Heart right ventricle (tissue), 16 donors: ENCODE data around the gene STRA6. TPM values are rescaled to one million over a fixed set of nuclear protein-coding genes. Genes with fewer than 3 reads are reported as not detected.

ENCODE experiments used
- ATAC-seq, 8 donors: fragments of 200-7000 bp; cut with Tn5 transposase; one replicate each; pipeline ENCODE4 v1.9.1; 2020; ENCODE audit warnings: mild to moderate bottlenecking in 8 of 8, moderate library complexity in 8 of 8, moderate number of reproducible peaks in 1 of 8
- DNase-seq, 2 donors: peaks; one replicate each; pipeline ENCODE4 v3.0.0-alpha.2; 2020
- H3K27ac ChIP-seq, 10 donors: fragments of 200-600 bp; sonication (generic) in 2 of 10; one replicate each; pipeline versions ENCODE4 v1.5.0 to v1.8.0; 2020 to 2022; ENCODE audit warnings: mild to moderate bottlenecking in 3 of 10
- H3K27me3 ChIP-seq, 7 donors: fragments of 200-600 bp; one replicate each; pipeline ENCODE4 v1.8.0; 2021 to 2022; ENCODE audit warnings: mild to moderate bottlenecking in 2 of 7
- H3K36me3 ChIP-seq, 9 donors: fragments of 200-600 bp; sonication (generic) in 1 of 9; one replicate each; pipeline versions ENCODE4 v1.5.0 to v1.8.0; 2020 to 2022; ENCODE audit warnings: mild to moderate bottlenecking in 2 of 9
- H3K4me1 ChIP-seq, 9 donors: fragments of 200-600 bp; sonication (generic) in 1 of 9; one replicate each; pipeline versions ENCODE4 v1.5.0 to v1.8.0; 2020 to 2022; ENCODE audit warnings: mild to moderate bottlenecking in 4 of 9
- H3K4me3 ChIP-seq, 10 donors: fragments of 200-600 bp; sonication (generic) in 2 of 10; one replicate each; pipeline versions ENCODE4 v1.5.0 to v1.8.0; 2020 to 2022; ENCODE audit warnings: mild to moderate bottlenecking in 7 of 10, moderate library complexity in 2 of 10
- H3K9me3 ChIP-seq, 11 donors: fragments of 200-600 bp in 10 of 11; sonication (generic) in 2 of 11; one replicate each; pipeline versions ENCODE4 v1.5.0 to v1.8.0; 2013 to 2022; ENCODE audit warnings: mild to moderate bottlenecking in 2 of 11, control low read depth in 1 of 11, moderate library complexity in 1 of 11
- WGBS, 2 donors: extraction: QIAGEN DNeasy Blood & Tissue Kit; methylation state at CpG; one replicate each; pipeline ENCODE4 v1.1.7; 2013; ENCODE audit warnings: inconsistent platforms in 1 of 2; 5-methylcytosine and 5-hydroxymethylcytosine counted together
- intact Hi-C, 10 donors: fragments of 100-400 bp; cut with DNase I; formaldehyde crosslinking; loops; one replicate each; pipeline versions ENCODE4 v1.11.1 to v1.14.2; 2022
- polyA plus RNA-seq, 2 donors: library from polyadenylated mRNA; stranded (reverse); fragments of 200-250 nt; gene quantifications; one replicate each; pipeline ENCODE4 v1.2.3, GENCODE V29; 2013
- total RNA-seq, 10 donors: library from RNA; stranded (reverse); fragmentation: NEBNext Ultra II Directional in 3 of 10; extraction: Animal tissue kit (Norgen Biotek cat#: 25700) in 3 of 10; gene quantifications; one replicate each; pipeline versions ENCODE4 v1.2.1 to v1.2.4, GENCODE V29; 2021 to 2023
- TF ChIP-seq, protein P1 (sequence below), 9 donors: fragments of 200-600 bp; sonication (generic) in 2 of 9; IDR thresholded peaks; one replicate each; pipeline versions ENCODE4 v1.5.0 to v1.8.0; 2021 to 2022; ENCODE audit warnings: antibody characterized with exemption in 9 of 9, mild to moderate bottlenecking in 5 of 9, moderate library complexity in 1 of 9
- donor health status: Arrhythmogenic right ventricular cardiomyopathy.
- donor health status: ischemic (EF 13 %, LVEDD 7.1; RV severe dilation, severe dysfunction).
- donor health status: healthy with polysubstance abuse.
- donor health status: DM: no; HTN: yes; CAD: no.
- donor health status: DM: no; HTN: no; CAD: no.
- donor health status: ischemic (EF 25% LVEDD 6.9; RV normal size, moderate dysfunction).
- donor health status: ischemic (EF 25% LVEDD 5.7; RV mildly dilated, moderate dysfunction).
- donor health status: healthy.
- donor health status: DM: yes; HTN: yes; CAD: no.
- donor health status: Ischemic cardiomyopathy.
- donor health status: ischemic (EF 35%, LVEDD 5.7; RV mildly dilated, moderate dysfunction).
- donor health status: nonischemic (EF 11% LVEDD 7.7; RV severe dilation, severe dysfunction).
- donor health status: DM: yes; HTN: yes; CAD: no.
- donor health status: PGD.
- donor health status: ischemic (EF 29% LVEDD 5.4; RV normal size, mild dysfunction).
- donor health status: nonischemic (EF 23%, LVEDD 6.1; RV moderate dilation, normal function).

STRA6 gene
- total and polyA plus RNA-seq, 12 donors, result 0.03 to 0.21 (median 0.14) TPM; not detected in 8

DNA sequence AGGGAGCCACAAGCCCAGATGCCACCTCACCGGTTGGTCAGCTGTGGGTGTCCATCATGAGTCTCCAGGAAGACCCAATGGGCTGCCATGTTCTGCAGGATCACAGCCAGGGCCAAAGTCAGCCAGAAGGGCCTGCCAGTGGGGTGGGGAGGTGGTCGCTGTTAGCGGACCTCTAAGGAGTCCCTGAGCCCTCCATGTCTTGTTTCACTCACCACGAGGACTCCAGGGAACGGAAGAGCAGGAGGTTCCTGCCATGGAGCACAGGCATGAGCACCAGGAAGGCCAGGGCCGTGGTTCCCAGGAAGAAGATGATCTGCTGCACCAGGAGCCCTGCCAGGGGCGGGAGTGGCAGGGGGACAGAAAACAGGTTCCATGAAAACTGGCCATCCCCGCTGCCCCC is 20.5 kb downstream of the STRA6 start:
- Histone ChIP-seq H3K27ac (no peak overlapping the region), H3K4me3 (no peak overlapping the region), H3K4me1 (peaks cover 14 to 40% (median 35%) of the 10 kb centered on the region in 9 donors), H3K27me3 (no peaks in the 10 kb centered on the region), H3K9me3 (no peaks in the 10 kb centered on the region), H3K36me3 (no peaks in the 10 kb centered on the region)
- intact Hi-C loops, result loop anchor here in 1 of 10 donors (5.0 kb wide), 1 partner anchor 135 kb away; no protein-coding TSS in a partner anchor
- 92 to 96% methylated on average over 8 of the region's 8 CpGs for WGBS, 2 donors
- ATAC-seq (no peak), DNase-seq (no peak)
- TF ChIP-seq, protein P1, sequence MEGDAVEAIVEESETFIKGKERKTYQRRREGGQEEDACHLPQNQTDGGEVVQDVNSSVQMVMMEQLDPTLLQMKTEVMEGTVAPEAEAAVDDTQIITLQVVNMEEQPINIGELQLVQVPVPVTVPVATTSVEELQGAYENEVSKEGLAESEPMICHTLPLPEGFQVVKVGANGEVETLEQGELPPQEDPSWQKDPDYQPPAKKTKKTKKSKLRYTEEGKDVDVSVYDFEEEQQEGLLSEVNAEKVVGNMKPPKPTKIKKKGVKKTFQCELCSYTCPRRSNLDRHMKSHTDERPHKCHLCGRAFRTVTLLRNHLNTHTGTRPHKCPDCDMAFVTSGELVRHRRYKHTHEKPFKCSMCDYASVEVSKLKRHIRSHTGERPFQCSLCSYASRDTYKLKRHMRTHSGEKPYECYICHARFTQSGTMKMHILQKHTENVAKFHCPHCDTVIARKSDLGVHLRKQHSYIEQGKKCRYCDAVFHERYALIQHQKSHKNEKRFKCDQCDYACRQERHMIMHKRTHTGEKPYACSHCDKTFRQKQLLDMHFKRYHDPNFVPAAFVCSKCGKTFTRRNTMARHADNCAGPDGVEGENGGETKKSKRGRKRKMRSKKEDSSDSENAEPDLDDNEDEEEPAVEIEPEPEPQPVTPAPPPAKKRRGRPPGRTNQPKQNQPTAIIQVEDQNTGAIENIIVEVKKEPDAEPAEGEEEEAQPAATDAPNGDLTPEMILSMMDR (IDR thresholded peaks at IDR 0.05), result no peak

- peaks cover 14 to 51% (median 46%) of the 10 kb centered on the region in 9 donors for H3K4me1 ChIP-seq
- no peaks in the 10 kb centered on the region for H3K9me3 ChIP-seq
- TF ChIP-seq, protein P1 (IDR thresholded peaks at IDR 0.05), result no peak
- intact Hi-C loops, result loop anchor here in 2 of 10 donors (1.0 to 5.0 kb wide), 4 partner anchors 44 to 136 kb away; no protein-coding TSS in a partner anchor
- WGBS, 2 donors, result 82 to 85% methylated on average over 21 of the region's 21 CpGs
- no peak for ATAC-seq
- no peak overlapping the region for H3K4me3 ChIP-seq
- no peaks in the 10 kb centered on the region for H3K36me3 ChIP-seq
- DNase-seq, result no peak
- peak overlapping the region in 9 of 10 donors; percentile 41 to 84 (median 76) for H3K27ac ChIP-seq
- H3K27me3 ChIP-seq, result no peaks in the 10 kb centered on the region
Measured at GRCh38 chr15:74180881-74181602, 21.5 kb downstream of the STRA6 start.

DNA sequence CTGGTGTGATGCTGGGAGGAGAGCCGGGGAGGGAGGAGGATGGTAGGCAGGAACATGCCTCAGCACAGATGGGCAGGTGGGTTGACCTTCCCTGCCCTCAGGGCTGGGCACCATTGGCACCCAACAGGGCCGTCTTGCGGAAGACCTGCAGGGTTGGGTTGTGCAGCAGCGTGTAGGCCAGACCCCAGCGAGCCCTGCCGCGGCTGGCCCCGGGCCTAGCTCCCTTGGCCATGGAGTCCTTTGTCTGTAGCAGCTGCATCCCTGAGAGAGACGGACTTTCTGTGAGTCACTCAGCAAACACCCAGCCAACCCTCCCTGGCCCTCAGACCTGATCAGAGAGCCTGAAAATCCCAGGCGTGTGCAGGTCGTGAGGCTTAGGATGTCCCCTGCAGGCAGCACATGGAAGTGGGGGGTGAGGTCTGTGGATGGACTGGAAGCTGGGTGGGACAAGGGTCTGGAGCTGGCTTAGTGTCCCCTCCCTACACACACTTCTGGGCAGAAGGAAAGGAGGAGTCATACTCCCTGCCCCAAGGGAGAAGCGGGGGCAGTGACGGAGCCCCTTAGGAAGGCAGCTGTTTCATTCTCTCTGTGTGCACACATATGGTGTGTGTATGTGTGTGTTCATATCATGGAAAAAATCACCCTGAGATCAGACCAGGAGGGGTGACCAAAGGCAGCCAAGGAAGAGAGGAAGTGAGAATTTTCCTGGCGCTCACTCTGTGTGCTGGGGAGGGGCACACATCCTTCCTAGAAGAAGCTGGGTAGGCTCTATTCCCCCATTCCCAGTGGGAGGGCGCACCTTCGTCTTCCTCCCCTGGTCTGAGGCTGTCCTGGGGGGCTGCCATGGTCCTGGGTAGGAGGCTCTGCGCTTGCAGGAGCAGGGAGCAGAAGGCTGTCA is 22.4 kb downstream of the STRA6 start:
- intact Hi-C loops, result loop anchor here in 4 of 10 donors (1.0 to 5.0 kb wide), 5 partner anchors 43 to 137 kb away; no protein-coding TSS in a partner anchor

More for the DNA sequence above, 22.4 kb downstream of the STRA6 start:
- TF ChIP-seq, protein P1 (IDR thresholded peaks at IDR 0.05), result peak in 2 of 9 donors; percentile 11 to 33
- no peaks in the 10 kb centered on the region for H3K9me3 ChIP-seq
- peaks cover 14 to 59% (median 46%) of the 10 kb centered on the region in 9 donors for H3K4me1 ChIP-seq
- peak; percentile 54 to 68 (median 64) for ATAC-seq
- 52 to 59% methylated on average over 17 of the region's 17 CpGs for WGBS, 2 donors
- no peaks in the 10 kb centered on the region for H3K27me3 ChIP-seq
- peak overlapping the region in 2 of 10 donors; percentile 8 to 16 for H3K4me3 ChIP-seq
- peak; percentile 48 to 50 for DNase-seq
- no peaks in the 10 kb centered on the region for H3K36me3 ChIP-seq
- H3K27ac ChIP-seq, result peak overlapping the region; percentile 41 to 84 (median 76)
